Measurements from ENCODE around the gene OR2A5.
"Not testable (repeated sequence)": the region's sequence is repeated elsewhere in the genome, so short reads cannot be mapped to it uniquely, and the experiment has no call there.

Gene OR2A5, protein sequence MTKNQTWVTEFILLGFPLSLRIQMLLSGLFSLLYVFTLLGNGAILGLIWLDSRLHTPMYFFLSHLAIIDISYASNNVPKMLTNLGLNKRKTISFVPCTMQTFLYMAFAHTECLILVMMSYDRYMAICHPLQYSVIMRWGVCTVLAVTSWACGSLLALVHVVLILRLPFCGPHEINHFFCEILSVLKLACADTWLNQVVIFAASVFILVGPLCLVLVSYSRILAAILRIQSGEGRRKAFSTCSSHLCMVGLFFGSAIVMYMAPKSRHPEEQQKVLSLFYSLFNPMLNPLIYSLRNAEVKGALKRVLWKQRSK

DNA sequence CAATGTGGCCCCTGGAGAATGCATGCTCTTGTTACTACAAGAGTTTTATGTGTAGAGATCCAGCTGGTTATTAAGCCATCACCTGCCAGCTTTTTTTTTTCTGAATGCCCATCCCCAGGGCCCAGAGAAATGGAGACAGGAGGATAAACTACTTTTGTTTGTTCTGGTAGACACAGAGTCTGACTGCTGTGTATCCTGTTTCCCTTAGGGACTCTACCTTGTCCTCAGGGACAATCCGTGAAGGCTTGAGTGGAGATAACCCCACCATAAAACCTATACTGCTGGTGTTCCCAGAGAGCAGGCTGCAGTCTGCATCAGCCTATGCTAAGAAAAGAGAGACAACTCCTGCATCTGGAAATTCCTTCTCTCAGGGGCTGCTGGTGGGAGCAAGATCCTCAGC lies at the start of gene OR2A5:
TSS of gene OR2A5 (plus strand) at position 301 of the 400 bp plus-strand sequence. CDS start 1,454 bp downstream, outside the sequence.
- no peak for DNase-seq

DNA sequence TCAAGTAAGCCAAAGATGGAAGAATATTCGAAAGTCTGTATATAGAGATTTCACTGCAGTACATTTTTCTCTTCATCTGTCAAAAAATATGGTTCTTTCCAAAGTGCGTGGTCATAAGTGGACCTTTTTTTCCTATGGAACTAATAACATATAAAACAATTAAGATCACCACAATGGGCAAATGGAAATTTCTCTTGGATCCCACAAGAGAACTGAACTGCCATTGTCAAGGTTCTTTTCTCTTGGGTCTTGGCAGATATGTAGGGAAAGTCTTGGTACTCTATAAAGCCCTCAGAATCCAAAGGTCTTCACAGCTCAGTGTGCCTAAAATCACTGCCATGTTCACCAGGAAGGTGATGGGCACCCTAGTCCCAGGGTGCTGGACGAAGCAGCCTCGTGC lies 48.7 kb upstream of the OR2A5 start, which contains the start of gene OR6B1:
TSS of gene OR6B1 (plus strand) at position 301 of the 400 bp plus-strand sequence. CDS start 3,677 bp downstream, outside the sequence.
- no peak for DNase-seq

DNA sequence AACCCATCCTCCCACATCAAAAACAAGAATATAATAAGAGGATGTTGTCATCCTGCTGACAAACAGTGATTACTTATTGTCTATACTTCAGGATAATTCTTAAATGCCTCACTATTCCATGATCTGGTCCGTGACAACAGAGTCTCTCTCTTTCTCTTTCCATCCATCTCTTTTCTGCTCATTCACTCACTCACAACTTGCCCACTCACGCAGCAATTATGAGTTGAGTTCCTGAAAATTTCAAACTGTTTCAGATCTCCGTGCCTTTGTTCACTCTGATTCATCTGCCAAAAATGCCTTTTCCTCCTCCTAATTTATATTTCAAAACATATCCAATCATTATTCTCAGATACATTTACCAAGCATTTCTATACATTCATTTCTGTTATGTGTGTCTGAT lies 47.2 kb upstream of the OR2A5 start:
- no peak for DNase-seq

DNA sequence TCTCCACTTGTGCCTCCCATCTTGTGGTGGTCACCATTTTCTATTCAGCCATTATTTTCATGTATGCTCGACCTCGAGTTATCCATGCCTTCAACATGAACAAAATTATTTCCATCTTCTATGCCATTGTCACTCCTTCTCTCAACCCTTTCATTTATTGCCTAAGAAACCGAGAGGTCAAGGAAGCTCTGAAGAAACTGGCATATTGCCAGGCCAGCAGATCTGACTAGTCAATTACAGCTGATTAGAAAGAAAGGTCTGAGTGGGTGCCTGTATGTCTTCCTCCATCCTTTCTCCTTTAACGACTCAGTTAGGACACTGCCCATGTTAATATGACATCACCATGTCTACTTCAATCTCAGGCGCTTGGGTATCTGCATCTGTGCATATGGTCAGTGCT lies 44.0 kb upstream of the OR2A5 start:
- no peak for DNase-seq

DNA sequence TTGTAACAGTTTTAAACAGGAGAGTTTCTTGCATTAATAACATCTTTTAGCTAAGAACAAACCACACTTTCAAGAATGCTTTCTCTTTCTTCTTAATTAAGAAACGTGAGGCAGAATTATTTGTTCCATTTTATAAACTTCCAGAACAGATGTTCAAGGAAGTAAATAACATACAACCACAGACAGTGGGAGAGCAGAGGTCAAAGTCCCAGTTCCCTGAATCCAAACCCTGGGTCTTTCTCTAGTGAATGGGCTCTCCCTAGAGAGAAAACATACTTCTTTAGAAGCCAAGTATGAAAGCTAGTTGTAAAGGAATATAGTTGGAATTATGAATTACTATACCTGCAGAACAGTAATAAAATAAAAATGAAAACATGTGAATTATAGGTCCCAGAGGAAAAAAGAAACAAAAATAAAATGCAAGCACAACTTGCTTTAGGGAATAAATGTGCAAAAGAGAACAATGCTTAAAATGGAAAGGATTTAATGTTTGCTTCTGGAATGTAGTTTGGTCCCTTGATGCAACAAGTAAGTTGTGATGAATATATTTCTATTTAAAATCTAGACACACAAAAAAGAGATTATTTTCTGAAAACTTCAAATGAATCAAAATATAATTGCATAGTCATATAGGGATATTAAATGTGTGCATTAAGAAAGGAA lies 42.6 kb upstream of the OR2A5 start:
- no peak for DNase-seq

DNA sequence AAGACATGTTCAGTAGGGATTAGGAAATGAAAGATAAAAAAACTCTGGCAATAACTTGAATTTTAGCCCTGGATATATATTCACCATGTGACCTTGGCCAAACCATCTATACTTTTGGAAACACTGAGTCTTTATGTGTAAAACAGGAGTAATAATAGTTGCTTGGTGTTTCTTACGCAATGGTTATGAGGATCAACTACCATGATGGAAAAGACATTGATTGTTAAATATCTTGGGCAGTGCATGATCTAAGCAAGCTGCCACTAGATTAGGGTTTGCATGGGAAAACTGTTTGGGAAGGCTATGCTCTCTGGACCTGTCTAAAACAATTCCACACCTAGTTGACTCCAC lies 42.1 kb upstream of the OR2A5 start:
- DNase-seq = no peak

DNA sequence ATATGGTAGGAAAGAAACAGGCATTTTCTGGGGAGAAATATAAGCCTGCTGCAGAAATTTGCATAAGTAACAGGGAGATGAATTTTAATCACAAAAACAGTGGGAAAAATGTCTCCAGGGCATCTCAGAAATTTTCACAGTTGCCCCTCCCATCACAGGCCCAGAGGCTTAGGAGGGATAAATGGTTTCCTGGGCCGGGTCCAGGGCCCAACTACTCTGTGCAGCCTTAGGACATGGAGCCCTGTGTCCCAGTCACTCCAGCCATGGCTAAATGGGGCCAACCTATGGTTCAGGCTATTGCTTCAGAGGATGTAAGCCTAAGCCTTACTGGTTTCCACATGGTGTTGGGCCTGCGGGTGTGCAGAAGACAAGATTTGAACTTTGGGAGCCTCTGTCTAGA lies 39.4 kb upstream of the OR2A5 start:
- no peak for DNase-seq

DNA sequence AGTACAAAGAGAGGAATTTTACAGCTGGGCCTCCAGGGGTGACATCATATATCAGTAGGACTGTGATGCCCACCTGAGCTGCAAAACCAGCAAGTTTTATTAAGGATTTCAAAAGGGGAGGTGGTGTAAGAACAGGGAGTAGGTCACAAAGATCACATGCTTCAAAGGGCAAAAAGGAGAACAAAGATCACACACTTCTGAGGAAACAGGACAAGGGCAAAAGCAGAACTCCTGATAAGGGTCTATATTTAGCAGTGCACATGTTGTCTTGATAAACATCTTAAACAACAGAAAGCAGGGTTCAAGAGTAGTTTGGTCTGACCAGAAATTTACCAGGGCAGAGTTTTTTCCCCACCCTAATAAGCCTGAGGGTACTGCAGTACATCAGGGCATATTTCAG lies 38.7 kb upstream of the OR2A5 start:
- not testable (repeated sequence) for DNase-seq

DNA sequence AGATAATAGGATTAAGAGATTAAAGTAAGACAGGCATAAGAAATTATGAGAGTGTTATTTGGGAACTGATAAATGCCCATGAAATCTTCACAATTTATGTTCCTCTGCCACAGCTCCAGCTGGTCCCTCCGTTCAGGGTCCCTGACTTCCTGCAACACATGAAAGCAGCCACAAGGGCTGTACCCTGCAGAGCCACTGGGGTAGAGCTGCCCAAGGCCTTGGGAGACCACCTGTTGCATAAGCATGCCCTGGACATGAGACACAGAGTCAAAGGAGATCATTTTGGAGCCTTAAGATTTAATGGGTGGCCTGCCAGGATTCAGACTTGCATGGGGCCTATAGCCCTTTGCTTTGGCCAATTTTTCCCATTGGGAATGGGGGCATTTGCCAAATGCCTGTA lies 37.9 kb upstream of the OR2A5 start:
- not testable (repeated sequence) for DNase-seq

DNA sequence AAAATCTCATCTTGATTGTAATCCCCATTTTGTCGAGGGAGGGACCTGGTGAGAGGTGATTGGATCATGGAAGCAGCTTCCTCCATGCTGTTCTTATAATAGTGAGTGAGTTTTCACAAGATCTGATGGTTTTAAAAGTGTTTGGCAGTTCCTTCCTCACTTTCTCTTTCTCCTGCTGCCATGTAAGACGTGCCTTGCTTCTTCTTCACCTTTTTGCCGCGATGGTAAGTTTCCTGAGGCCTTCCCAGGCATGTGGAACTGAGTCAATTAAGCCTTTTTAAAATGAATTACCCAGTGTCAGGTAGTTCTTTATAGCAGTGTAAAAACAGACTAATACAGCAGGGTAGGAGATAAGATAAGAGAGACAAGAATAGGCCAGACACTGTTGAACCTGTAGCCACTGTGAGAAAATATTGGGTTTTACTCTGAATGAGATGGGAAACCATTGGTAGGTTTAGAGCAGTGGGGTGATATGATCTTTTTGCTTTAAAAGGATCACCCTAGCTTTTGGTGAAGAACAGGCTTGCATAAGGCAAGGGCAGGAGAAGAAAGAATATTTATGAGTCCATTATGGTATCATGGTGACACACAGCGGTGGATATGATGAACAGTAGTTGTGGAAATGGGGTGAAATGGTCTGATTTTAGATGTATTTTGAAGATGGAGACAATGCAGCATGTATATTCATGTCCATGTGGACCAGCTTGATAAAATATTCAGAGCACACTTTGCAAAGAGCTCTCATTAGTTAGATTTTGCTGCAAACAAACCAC lies 37.1 kb upstream of the OR2A5 start:
- no peak for DNase-seq

DNA sequence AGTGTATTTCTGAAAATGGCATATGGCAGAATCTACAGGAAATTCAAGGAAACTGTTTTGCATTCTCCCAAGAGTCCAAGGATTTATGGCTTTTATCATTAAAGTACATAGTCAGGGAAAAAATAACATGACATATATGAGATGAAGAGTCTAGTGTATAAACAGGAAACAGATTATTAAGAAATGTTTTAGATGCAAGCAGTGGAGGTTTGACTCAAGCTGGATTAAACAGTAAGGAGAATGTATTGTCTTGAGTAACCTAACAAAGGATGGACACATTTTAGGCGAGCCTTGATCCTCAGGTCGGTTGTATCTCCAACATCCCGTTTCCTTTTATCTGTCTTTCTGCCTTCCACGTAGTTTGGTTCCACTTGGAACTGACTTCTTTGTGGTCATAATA lies 30.7 kb upstream of the OR2A5 start:
- no peak for DNase-seq

DNA sequence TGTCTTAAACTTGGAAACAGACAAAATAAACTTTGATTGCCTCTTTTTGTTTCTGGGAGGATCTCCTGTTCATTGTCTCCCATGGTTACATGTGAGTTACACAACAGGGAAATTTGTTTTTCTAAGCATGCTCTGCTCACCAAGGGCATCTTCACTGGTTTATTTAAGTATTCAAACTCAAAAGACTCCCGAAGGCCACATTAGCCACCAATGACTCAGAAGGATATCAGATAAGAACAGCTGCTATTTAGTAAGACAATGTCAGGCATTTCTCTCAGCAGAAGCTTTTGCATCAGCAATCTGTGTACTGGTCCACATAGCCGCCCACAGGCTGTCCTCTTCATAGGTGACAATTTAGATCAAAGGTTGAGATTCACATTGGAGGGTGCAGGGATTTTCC lies 29.3 kb upstream of the OR2A5 start:
- DNase-seq = no peak

DNA sequence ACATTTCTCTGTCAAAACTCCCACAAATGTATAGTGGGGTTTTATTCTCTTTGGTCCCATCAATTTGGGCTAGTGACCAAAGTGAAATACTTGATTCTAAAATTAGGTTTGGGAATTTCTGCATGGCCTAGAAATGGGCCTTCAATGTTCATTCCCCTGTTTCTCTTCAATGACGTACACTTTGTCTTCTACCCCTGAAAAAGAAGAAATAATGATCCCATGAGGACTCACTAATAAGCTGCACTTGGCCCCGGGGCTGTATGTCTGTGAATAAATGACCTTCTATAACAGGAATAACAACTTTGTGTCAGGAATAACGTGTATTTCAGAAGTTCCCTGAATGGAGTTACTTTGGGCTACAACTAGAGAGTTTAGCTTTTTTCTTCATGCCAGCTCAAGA lies 28.4 kb upstream of the OR2A5 start:
- DNase-seq = no peak

DNA sequence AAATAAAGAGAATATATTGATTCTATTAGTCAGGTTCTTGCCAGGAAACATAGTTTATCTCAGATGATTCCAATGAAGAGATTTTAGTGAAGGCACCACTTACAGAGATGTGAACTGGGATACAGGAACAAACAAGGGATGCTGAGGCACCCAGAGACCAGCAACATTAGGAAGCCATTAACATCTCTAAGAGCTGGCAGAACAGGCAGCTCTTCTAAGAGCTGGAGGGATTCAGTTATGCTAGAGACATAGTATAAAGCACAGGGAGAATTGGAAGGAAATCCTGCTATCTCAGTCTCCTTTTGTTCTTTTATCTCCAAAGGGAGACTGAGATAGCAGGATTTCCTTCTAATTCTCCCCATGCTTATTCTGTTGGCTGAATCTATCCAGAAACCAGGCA lies 26.6 kb upstream of the OR2A5 start:
- no peak for DNase-seq

DNA sequence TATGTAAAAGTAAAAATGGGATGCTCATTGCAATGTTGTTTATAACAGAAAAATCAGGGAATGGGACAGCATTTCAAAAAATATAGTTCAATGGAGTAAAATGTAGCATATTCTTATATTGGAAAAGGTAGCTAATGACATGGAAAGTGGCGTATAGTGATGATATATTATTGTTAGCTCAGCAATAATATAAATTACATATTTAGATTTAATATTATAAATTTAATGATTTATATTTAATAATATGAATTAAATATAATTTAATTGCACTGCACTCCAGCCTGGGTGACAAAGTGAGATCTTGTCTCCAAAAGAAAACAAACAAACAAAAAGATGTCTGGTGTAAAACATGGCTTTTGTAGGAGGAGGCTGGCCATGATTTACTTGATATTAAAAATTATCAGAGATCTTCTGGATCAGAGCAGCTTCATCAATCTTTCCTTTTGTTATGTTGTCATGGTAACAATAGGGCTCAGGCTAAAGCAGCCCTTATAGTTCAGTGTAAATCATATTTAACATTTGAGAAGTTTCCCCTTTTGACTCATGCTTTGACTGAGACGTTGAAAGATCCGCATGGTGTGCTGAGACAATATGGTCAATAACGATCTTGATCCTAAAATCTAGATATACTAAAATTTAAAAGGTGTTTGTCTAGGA lies 25.4 kb upstream of the OR2A5 start:
- DNase-seq = no peak

DNA sequence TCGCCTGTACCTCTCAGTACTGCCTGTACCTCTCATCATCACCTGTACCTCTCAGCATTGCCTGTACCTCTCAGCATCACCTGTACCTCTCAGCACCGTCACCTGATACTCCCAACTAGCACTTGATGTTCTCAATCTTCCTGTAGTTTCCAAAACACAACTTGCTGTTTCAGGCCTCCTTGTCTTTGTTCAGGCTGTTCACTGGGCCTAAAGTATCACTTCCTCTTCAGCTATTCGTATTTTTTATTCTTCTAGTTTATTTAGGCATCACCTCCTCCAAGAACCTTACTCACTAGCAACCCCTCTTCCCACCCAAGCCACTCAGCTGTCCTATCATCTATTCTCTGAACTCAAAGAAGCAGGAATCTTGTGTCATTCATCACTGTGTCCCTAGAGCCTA lies 24.5 kb upstream of the OR2A5 start:
- no peak for DNase-seq

DNA sequence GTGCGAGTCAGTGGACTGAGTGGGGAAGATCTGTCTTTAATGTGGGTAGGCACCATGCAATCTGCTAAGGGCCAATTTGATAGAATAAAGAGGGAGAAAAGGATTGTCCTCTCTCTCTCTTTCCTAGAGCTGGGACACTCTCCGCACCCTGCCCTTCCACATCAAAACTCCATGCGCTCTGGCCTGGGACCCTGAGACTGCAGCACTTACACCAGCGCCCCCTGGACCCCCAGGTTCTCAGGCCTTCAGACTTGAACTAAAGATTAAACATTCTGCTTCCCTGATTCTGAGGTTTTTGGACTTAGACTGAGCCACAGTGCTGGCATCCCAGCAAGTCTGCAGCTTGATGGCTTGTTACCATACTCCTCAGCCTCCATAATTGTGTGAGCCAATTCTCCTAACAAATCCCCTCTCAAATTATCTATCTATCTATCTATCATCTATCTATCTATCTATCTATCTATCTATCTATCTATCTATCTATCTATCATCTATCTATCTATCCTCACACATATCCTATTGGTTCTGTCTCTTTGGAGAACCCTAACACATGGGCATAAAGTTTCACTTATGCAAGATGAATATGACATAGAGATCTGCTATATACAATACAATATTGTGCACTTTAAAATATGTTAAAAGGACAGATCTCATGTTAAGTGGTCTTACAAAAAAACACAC lies 22.4 kb upstream of the OR2A5 start:
- DNase-seq = no peak

DNA sequence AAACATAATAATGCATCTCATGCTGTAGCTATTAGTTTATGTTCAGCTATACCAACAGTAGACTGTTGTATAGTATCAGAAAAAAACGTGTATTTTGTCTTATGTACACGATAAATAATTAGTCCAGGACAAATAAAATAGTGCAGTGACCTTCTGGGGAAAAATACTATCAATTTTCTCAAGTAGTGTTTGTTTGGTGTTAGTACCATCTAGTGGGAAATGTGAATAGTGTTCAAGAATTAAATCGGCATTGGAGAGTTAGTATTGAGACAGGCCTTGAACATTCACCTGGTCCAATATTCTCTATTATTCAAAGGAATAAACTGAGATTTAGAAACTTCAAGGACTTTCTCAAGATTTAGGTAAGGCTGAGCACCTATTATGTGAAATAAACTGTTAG lies 21.7 kb upstream of the OR2A5 start:
- no peak for DNase-seq

DNA sequence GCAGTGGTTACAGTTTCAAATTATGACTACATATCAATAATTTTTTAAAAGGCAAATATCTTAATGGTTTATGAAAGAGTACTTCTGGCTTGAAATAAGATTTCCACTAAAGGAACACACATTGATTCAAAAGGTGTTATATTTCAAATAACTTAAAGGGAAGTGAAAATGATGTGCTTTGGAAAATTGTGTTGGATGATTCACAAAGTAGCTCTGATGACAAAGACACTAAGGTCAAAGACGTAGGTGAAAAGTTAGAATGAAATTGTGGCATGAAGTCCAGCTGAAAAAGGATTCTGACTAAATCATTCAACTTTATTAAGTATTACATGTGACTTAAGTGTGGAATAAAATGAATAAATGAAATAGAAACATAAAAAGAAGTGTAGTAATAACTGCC lies 20.8 kb upstream of the OR2A5 start:
- DNase-seq = no peak

DNA sequence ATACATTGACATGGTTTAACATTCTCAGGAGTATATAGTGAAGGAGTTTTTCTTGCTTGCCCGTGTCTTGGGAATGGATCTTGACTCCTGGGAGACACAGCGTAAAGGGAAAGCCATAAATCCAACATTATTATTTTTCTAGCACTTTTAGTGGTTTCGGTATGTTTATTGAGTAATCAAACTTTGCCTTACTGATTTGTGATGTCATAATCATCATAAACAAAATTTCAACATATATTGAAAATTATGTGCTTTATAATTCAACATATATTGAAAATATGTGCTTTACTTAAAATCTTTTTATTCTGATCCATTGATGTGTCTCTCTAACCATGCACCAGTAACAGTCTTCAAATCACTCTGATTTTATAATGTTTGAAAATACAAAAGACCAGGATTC lies 20.2 kb upstream of the OR2A5 start:
- no peak for DNase-seq

DNA sequence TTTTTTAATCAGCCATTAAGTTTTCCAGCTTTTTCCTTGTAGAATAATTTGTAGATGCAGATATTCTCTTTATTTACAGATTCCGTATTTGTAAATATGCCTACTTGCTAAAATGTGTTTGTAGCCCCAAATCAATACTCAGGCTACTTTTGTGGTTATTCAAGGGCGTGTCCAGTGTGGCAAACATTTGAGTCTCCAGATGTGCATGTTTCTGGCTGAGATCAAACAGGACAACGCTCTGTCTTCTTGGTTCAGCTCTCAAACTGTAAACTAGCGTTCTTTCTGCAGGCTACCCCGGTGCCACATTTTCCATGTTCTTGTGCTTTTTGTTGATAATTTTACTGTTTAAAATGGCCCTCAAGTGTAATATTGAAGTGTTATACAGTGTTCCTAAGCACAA lies 16.2 kb upstream of the OR2A5 start:
- no peak for DNase-seq

DNA sequence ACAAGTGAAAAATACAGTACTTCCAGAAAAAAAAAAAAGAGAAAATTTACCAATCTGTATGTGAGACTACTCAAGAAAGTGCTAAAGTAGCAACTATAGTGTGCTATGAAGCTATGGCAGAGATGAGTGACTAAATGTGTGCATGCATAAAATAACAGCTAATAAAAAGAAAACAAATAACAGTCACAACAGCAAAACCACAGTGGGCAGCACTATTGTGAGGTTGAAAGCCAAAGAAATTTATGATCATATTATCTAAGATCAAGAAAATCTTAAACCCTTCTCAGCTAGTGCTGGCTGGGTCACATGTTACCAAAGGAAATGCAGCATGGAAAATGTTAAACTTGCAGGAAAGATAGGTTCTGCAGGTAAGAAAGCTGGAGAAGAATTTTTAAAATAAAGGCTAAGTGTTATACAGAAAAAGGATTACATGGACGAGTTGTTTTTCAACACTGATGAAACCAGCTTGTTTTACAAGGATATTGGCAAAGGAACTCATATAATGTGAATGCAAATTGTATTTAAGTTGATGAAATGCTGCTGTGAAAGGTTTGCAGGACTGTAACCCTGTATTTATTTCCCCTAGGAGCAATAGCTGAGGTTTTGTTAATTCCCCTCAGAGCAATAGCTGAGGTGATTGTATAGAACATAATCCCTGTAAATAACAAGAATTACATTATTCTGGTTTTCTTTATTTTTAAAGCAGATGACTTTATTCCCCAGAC lies 15.6 kb upstream of the OR2A5 start:
- DNase-seq = no peak

All from stimulated activated CD4-positive, alpha-beta T cell treated with anti-CD3 and anti-CD28 coated beads, Interleukin-15, amount 100 ng/mL, for 24 hours (primary cell).